Neural cell (in vitro differentiated cells): ENCODE measurements around the gene ZNHIT2. TPM values are rescaled to one million over a fixed set of nuclear protein-coding genes. Genes with fewer than 3 reads are reported as not detected.

Experiments used
- H2AFZ ChIP-seq: fragments of 200-600, 300-800 bp; sonication (generic), shearing (Covaris generic); 2 replicates; pipeline ENCODE4 v1.6.0; 2014; ENCODE audit warnings: low read depth, mild to moderate bottlenecking, antibody characterized with exemption, low read length, moderate library complexity
- H3F3A ChIP-seq: fragments of 200-600 bp; shearing (Covaris generic); 2 replicates; pipeline ENCODE4 v1.6.1; 2016; ENCODE audit warnings: mild to moderate bottlenecking, moderate library complexity, mixed read lengths, antibody characterized with exemption, low read length; ENCODE audit not compliant: insufficient read depth, poor library complexity, severe bottlenecking
- H3K27ac ChIP-seq: fragments of 200-600, 300-800 bp; sonication (generic), shearing (Covaris generic); 2 replicates; pipeline ENCODE4 v1.5.1; 2014; ENCODE audit warnings: mild to moderate bottlenecking, low read length, moderate library complexity
- H3K27me3 ChIP-seq: fragments of 300-800, 200-600 bp; sonication (generic), shearing (Covaris generic); 2 replicates; pipeline ENCODE4 v1.6.0; 2014; ENCODE audit warnings: mild to moderate bottlenecking, low read depth, low read length, moderate library complexity; ENCODE audit not compliant: insufficient read depth
- H3K36me3 ChIP-seq: fragments of 300-800, 200-600 bp; sonication (generic), shearing (Covaris generic); 2 replicates; pipeline ENCODE4 v1.5.1; 2014; ENCODE audit warnings: mild to moderate bottlenecking, antibody characterized with exemption, low read length, moderate library complexity; ENCODE audit not compliant: insufficient read depth
- H3K4me2 ChIP-seq: fragments of 300-800, 200-600 bp; sonication (generic), shearing (Covaris generic); 2 replicates; pipeline ENCODE4 v1.6.0; 2014; ENCODE audit warnings: mild to moderate bottlenecking, low read length
- H3K4me3 ChIP-seq: fragments of 300-800, 200-600 bp; sonication (generic), shearing (Covaris generic); 2 replicates; pipeline ENCODE4 v1.5.1; 2014; ENCODE audit warnings: mild to moderate bottlenecking, low read length, moderate library complexity
- H3K79me2 ChIP-seq: fragments of 200-600 bp; shearing (Covaris generic); replicated peaks from 2 replicates; pipeline ENCODE4 v1.6.0; 2014; ENCODE audit warnings: mild to moderate bottlenecking, low read length, moderate library complexity; ENCODE audit not compliant: insufficient read depth
- H3K9ac ChIP-seq: fragments of 300-800, 200-600 bp; sonication (generic), shearing (Covaris generic); 2 replicates; pipeline ENCODE4 v1.6.1; 2016; ENCODE audit warnings: mild to moderate bottlenecking, low read length, mixed read lengths
- H3K9me2 ChIP-seq: fragments of 200-600 bp; shearing (Covaris generic); 2 replicates; pipeline ENCODE4 v1.6.1; 2016; ENCODE audit warnings: mild to moderate bottlenecking, low read length, mixed read lengths; ENCODE audit not compliant: insufficient read depth
- H3K9me3 ChIP-seq: fragments of 200-600, 300-800 bp; sonication (generic), shearing (Covaris generic); 2 replicates; pipeline ENCODE4 v1.6.1; 2016; ENCODE audit warnings: mild to moderate bottlenecking, mixed run types, low read length, moderate library complexity, mixed read lengths
- H4K20me1 ChIP-seq: fragments of 200-600 bp; shearing (Covaris generic); 2 replicates; pipeline ENCODE4 v1.6.1; 2016; ENCODE audit warnings: mild to moderate bottlenecking, mixed run types; ENCODE audit not compliant: insufficient read depth
- CTCF ChIP-seq: fragments of 450-650 bp; IDR thresholded peaks from 2 replicates; pipeline ENCODE4 v1.5.1; 2014; ENCODE audit warnings: antibody characterized with exemption, mild to moderate bottlenecking, moderate library complexity; ENCODE audit not compliant: poor library complexity, severe bottlenecking
- EP300 ChIP-seq: fragments of 450-650 bp; conservative IDR thresholded peaks from 2 replicates; pipeline ENCODE4 v1.6.1; 2014; ENCODE audit warnings: antibody characterized with exemption, mild to moderate bottlenecking, moderate library complexity; ENCODE audit not compliant: poor library complexity, severe bottlenecking
- EZH2 ChIP-seq: fragments of 200-600, 300-800 bp; shearing (Covaris generic), sonication (generic); IDR thresholded peaks from 2 replicates; pipeline ENCODE4 v1.6.1; 2014; ENCODE audit warnings: antibody characterized with exemption, low read length, borderline replicate concordance, mild to moderate bottlenecking; ENCODE audit not compliant: insufficient read depth, poor library complexity, severe bottlenecking
- MXI1 ChIP-seq: fragments of 450-650 bp; conservative IDR thresholded peaks from 2 replicates; pipeline ENCODE4 v1.6.1; 2014; ENCODE audit warnings: antibody characterized with exemption, mild to moderate bottlenecking; ENCODE audit not compliant: poor library complexity, severe bottlenecking
- POLR2AphosphoS5 ChIP-seq: IDR thresholded peaks from 2 replicates; pipeline ENCODE4 v1.6.1; 2012
- RAD21 ChIP-seq: fragments of 450-650 bp; conservative IDR thresholded peaks from 2 replicates; pipeline ENCODE4 v1.6.1; 2014; ENCODE audit warnings: antibody characterized with exemption, mild to moderate bottlenecking, moderate library complexity
- REST ChIP-seq: IDR thresholded peaks from 2 replicates; pipeline ENCODE4 v1.6.1; 2012; ENCODE audit warnings: borderline replicate concordance
- SMC3 ChIP-seq: fragments of 450-650 bp; conservative IDR thresholded peaks from 2 replicates; pipeline ENCODE4 v1.6.1; 2014; ENCODE audit warnings: antibody characterized with exemption, mild to moderate bottlenecking, moderate library complexity; ENCODE audit not compliant: poor library complexity
- TAF1 ChIP-seq: IDR thresholded peaks from 2 replicates; pipeline ENCODE4 v1.6.1; 2012; ENCODE audit warnings: low read depth
- polyA plus RNA-seq: library from polyadenylated mRNA; depleted of rRNA; stranded (reverse); fragments of >200 nt; gene quantifications from 2 replicates; pipeline ENCODE4 v1.2.3, GENCODE V29; 2014

The ZNHIT2 gene
- polyA plus RNA-seq, 1 donor from 2014 or later = 7.0 TPM

- Histone ChIP-seq H3K9me3 (no peaks in the 10 kb centered on the region), H3K36me3 (peaks cover 10% of the 10 kb centered on the region), H3F3A (no peaks in the 10 kb centered on the region), H3K9ac (peak overlapping the region; percentile 97), H3K27ac (peak overlapping the region; percentile 91), H3K27me3 (no peaks in the 10 kb centered on the region), H4K20me1 (no peaks in the 10 kb centered on the region), H2AFZ (no peak overlapping the region), H3K9me2 (no peaks in the 10 kb centered on the region), H3K4me2 (peak overlapping the region; percentile 98), H3K79me2 (peaks cover 31% of the 10 kb centered on the region), H3K4me3 (peak overlapping the region; percentile 73)
- TF ChIP-seq EZH2 (no peak), TAF1 (no peak), REST (no peak), POLR2AphosphoS5 (no peak), EP300 (no peak), CTCF (no peak), RAD21 (no peak), SMC3 (no peak), MXI1 (no peak)
These were observed 4.0 kb upstream of the ZNHIT2 start for GRCh38 chr11:65121447-65121864.

- peak overlapping the region; percentile 73 for H3K4me3 ChIP-seq
- H4K20me1 ChIP-seq = no peaks in the 10 kb centered on the region
- H3K9me3 ChIP-seq = no peaks in the 10 kb centered on the region
- no peaks in the 10 kb centered on the region for H3K9me2 ChIP-seq
- no peak overlapping the region for H2AFZ ChIP-seq
- peak overlapping the region; percentile 91 for H3K27ac ChIP-seq
- H3K36me3 ChIP-seq = peaks cover 10% of the 10 kb centered on the region
- peaks cover 35% of the 10 kb centered on the region for H3K79me2 ChIP-seq
- no peaks in the 10 kb centered on the region for H3K27me3 ChIP-seq
- no peaks in the 10 kb centered on the region for H3F3A ChIP-seq
- H3K4me2 ChIP-seq = peak overlapping the region; percentile 98
- TF ChIP-seq CTCF (no peak), TAF1 (no peak), POLR2AphosphoS5 (no peak), MXI1 (no peak), EZH2 (no peak), RAD21 (no peak), EP300 (no peak), REST (no peak), SMC3 (no peak)
- H3K9ac ChIP-seq = peak overlapping the region; percentile 97
These were observed 3.3 kb upstream of the ZNHIT2 start for GRCh38 chr11:65120831-65121230.
